Smooth muscle cell (in vitro differentiated cells): ENCODE data around the gene DNAJC18. TPM values are rescaled to one million over a fixed set of nuclear protein-coding genes. Genes with fewer than 3 reads are reported as not detected.

Experiments used
- DNase-seq: peaks from one replicate; lab custom pipeline; 2025; ENCODE audit not compliant: unreplicated experiment; lab: John Stamatoyannopoulos, UW
- H2AFZ ChIP-seq: fragments of 200-600 bp; sonication (generic); 2 replicates; pipeline ENCODE4 v1.6.0; 2016; ENCODE audit warnings: antibody characterized with exemption, low read depth, mild to moderate bottlenecking
- H3F3A ChIP-seq: fragments of 200-600 bp; sonication (generic); 2 replicates; pipeline ENCODE4 v1.6.0; 2017; ENCODE audit warnings: antibody characterized with exemption, low read depth
- H3K27ac ChIP-seq: fragments of 200-600 bp; sonication (generic); 2 replicates; pipeline ENCODE4 v1.5.1; 2016; ENCODE audit warnings: low read depth, mild to moderate bottlenecking
- H3K27me3 ChIP-seq: fragments of 200-600 bp; sonication (generic); 2 replicates; pipeline ENCODE4 v1.6.1; 2016; ENCODE audit warnings: low read depth, mild to moderate bottlenecking
- H3K36me3 ChIP-seq: fragments of 200-600 bp; sonication (generic); 2 replicates; pipeline ENCODE4 v1.5.1; 2016; ENCODE audit warnings: low read depth
- H3K4me1 ChIP-seq: fragments of 200-600 bp; sonication (generic); 2 replicates; pipeline ENCODE4 v1.5.1; 2016; ENCODE audit warnings: low read depth
- H3K4me2 ChIP-seq: fragments of 200-600 bp; sonication (generic); 2 replicates; pipeline ENCODE4 v1.6.0; 2016; ENCODE audit warnings: mild to moderate bottlenecking
- H3K4me3 ChIP-seq: fragments of 200-600 bp; sonication (generic); 2 replicates; pipeline ENCODE4 v1.5.1; 2016; ENCODE audit warnings: mild to moderate bottlenecking
- H3K79me2 ChIP-seq: fragments of 200-600 bp; sonication (generic); 2 replicates; pipeline ENCODE4 v1.6.0; 2016; ENCODE audit warnings: low read depth, mild to moderate bottlenecking
- H3K9ac ChIP-seq: fragments of 200-600 bp; sonication (generic); 2 replicates; pipeline ENCODE4 v1.6.0; 2016; ENCODE audit warnings: low read depth
- H3K9me3 ChIP-seq: fragments of 200-600 bp; sonication (generic); replicated peaks from 2 replicates; pipeline ENCODE4 v1.5.1; 2016; ENCODE audit warnings: low read depth
- H4K20me1 ChIP-seq: fragments of 200-600 bp; sonication (generic); 2 replicates; pipeline ENCODE4 v1.6.0; 2016; ENCODE audit warnings: low read depth
- CTCF ChIP-seq: fragments of 200-600 bp; sonication (generic); IDR thresholded peaks from 2 replicates; pipeline ENCODE4 v1.5.1; 2017; ENCODE audit warnings: borderline replicate concordance, mild to moderate bottlenecking, antibody characterized with exemption; ENCODE audit not compliant: insufficient read depth, poor library complexity, severe bottlenecking
- WGBS: methylation state at CpG from one replicate; pipeline ENCODE4 v1.1.7; 2016; ENCODE audit warnings: low lambda C conversion rate; 5-methylcytosine and 5-hydroxymethylcytosine counted together
- polyA plus RNA-seq: library from polyadenylated mRNA; unstranded; fragments of >200 nt; fragmentation: Nextera tagmentation; extraction: Ambion mirVana; gene quantifications from 2 replicates; pipeline ENCODE4 v1.2.1, GENCODE V29; 2016
- total RNA-seq: library from RNA; depleted of rRNA; stranded (reverse); fragments of >200 nt; gene quantifications from 2 replicates; pipeline ENCODE4 v1.2.3, GENCODE V29; 2014

Gene DNAJC18
- total and polyA plus RNA-seq, 2 experiments from 2014 or later = 9.6 to 16.9 TPM

DNA sequence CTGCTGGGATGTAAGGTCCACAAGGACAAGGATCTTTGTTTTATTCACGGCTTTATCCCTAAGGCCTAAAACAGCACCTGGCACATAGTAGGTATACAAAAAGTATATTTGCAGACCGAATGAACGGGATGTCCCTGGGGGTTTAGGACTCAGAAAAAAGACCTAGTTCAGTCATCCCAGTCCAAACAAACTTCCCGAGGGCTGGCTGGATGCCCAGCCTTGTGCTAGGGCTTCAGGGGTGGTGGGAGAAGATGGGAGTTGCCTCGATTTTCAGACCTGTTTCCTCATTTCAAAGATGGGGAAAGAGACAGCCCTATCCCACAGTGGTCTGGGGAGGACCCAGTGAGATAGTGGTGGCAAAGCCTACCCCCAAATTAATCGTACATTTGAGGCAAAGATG lies 41.4 kb downstream of the DNAJC18 start:
- peaks cover 2% of the 10 kb centered on the region for H4K20me1 ChIP-seq
- H3K9me3 ChIP-seq = no peaks in the 10 kb centered on the region
- no peaks in the 10 kb centered on the region for H3K36me3 ChIP-seq
- H2AFZ ChIP-seq = no peak overlapping the region
- no peak overlapping the region for H3K4me3 ChIP-seq
- no peaks in the 10 kb centered on the region for H3K27me3 ChIP-seq
- H3K27ac ChIP-seq = no peak overlapping the region
- no peak for DNase-seq
- H3K4me2 ChIP-seq = no peak overlapping the region
- no peaks in the 10 kb centered on the region for H3F3A ChIP-seq
- WGBS = 92% methylated on average over 6 of the region's 6 CpGs
- no peaks in the 10 kb centered on the region for H3K79me2 ChIP-seq
- no peak for TF ChIP-seq CTCF
- no peak overlapping the region for H3K9ac ChIP-seq
- no peaks in the 10 kb centered on the region for H3K4me1 ChIP-seq

- no peak for DNase-seq
- Histone ChIP-seq H2AFZ (no peak overlapping the region), H3K27me3 (no peaks in the 10 kb centered on the region), H3K9me3 (no peaks in the 10 kb centered on the region), H3K79me2 (no peaks in the 10 kb centered on the region), H3F3A (no peaks in the 10 kb centered on the region), H3K4me3 (no peak overlapping the region), H4K20me1 (peaks cover 14% of the 10 kb centered on the region), H3K36me3 (no peaks in the 10 kb centered on the region), H3K9ac (no peak overlapping the region), H3K4me2 (no peak overlapping the region), H3K4me1 (peaks cover 3% of the 10 kb centered on the region), H3K27ac (no peak overlapping the region)
- TF ChIP-seq CTCF = no peak
- 94% methylated on average over 8 of the region's 8 CpGs for WGBS
Observed at GRCh38 chr5:139396691-139397090, 42.6 kb downstream of the DNAJC18 start.

DNA sequence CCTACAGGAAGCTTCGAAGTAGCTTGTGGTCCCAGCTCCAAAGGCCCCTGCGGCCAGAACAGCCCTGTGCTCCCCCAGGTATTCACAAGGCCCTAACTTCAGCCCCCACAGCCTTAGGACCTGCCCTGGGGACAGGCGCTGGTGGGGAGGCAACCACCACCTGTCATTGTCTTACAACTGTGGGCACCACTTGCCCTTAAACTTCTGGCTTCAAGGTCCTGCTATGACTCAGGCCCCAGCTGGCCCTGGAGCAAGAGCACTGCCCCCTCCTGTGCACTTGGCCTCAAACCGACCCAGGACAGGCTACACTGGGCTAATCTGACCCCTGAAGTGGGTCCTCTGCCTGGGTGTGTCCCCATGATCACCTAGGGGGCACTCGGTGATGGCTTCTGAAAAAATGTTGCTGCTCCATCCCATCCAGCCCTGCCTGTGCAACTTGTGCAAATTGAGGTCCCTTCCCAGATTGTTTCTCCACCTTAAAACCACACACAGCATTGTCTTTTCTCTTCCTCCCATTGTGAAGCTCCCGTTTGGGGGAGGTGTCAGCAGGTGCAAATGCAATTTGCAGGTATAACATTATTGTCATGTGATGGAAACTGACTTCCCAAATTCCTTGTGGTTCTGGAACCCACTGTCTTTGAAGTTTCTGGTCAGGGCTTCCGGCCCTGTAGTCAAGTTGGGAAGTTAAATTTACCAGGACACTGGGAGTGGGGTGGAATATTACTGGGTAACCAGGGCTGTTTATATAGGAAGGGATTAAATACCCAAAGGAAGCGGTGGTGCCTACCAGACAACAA lies 43.3 kb downstream of the DNAJC18 start:
- H3F3A ChIP-seq = no peaks in the 10 kb centered on the region
- H3K27me3 ChIP-seq = no peaks in the 10 kb centered on the region
- TF ChIP-seq CTCF = no peak
- DNase-seq = no peak
- WGBS = 80% methylated on average over 8 of the region's 8 CpGs
- H4K20me1 ChIP-seq = peaks cover 20% of the 10 kb centered on the region
- peaks cover 3% of the 10 kb centered on the region for H3K4me1 ChIP-seq
- H3K27ac ChIP-seq = no peak overlapping the region
- H3K9ac ChIP-seq = no peak overlapping the region
- H3K9me3 ChIP-seq = no peaks in the 10 kb centered on the region
- no peaks in the 10 kb centered on the region for H3K79me2 ChIP-seq
- no peak overlapping the region for H2AFZ ChIP-seq
- H3K4me3 ChIP-seq = no peak overlapping the region
- no peak overlapping the region for H3K4me2 ChIP-seq
- no peaks in the 10 kb centered on the region for H3K36me3 ChIP-seq
